ENCODE data around the gene IL1R2. TPM values are rescaled to one million over a fixed set of nuclear protein-coding genes. Genes with fewer than 3 reads are reported as not detected.
A peak's percentile ranks its signal among the peaks of the same experiment; 100 is the strongest.

IL1R2 gene
- total and polyA plus RNA-seq, 7 experiments from 2014 or later = 0.40 to 2.7 (median 1.3) TPM; not detected in 4

- ChIA-PET CTCF (no interaction called here), POLR2A (no interaction called here)
- ATAC-seq = peak; percentile 40
- H3K4me1 Mint-ChIP-seq = peaks cover 3 to 13% (median 8%) of the 10 kb centered on the region in 7 donors
- H3K36me3 ChIP-seq (ENCODE audit: control insufficient read depth in 2 of 3, insufficient read depth in 3 of 3, low read length in 3 of 3) = no peaks in the 10 kb centered on the region
- no peak for DNase-seq
- no peaks in the 10 kb centered on the region for H3K9me3 Mint-ChIP-seq
- no peak overlapping the region for H3K27ac ChIP-seq (ENCODE audit: low read depth, low read length)
- H3K4me3 Mint-ChIP-seq = no peak overlapping the region
- H3K4me1 ChIP-seq (ENCODE audit: control insufficient read depth in 2 of 2, insufficient read depth in 2 of 2, low read length in 2 of 2) = no peaks in the 10 kb centered on the region
- no peaks in the 10 kb centered on the region for H3K9me3 ChIP-seq (ENCODE audit: control insufficient read depth in 2 of 3, low read length in 3 of 3)
- peaks cover 0 to 3% (median 0%) of the 10 kb centered on the region in 5 donors for H3K27me3 Mint-ChIP-seq
- H3K27me3 ChIP-seq (ENCODE audit: control insufficient read depth in 2 of 2, insufficient read depth in 2 of 2, low read length in 2 of 2) = no peaks in the 10 kb centered on the region
- intact Hi-C loops (cut with micrococcal nuclease) = no loop called here
- no peak overlapping the region for H3K4me3 ChIP-seq (ENCODE audit: low read length)
- no peak overlapping the region for H3K27ac Mint-ChIP-seq
- no peaks in the 10 kb centered on the region for H3K36me3 Mint-ChIP-seq
These were observed 61.3 kb downstream of the IL1R2 start for GRCh38 chr2:102053096-102053495.

GRCh38 chr2:102055346-102055990, 63.7 kb downstream of the IL1R2 start:
- Histone ChIP-seq H3K9me3 (ENCODE audit: control insufficient read depth in 2 of 3, low read length in 3 of 3) (no peaks in the 10 kb centered on the region), H3K36me3 (ENCODE audit: control insufficient read depth in 2 of 3, insufficient read depth in 3 of 3, low read length in 3 of 3) (no peaks in the 10 kb centered on the region), H3K27me3 (ENCODE audit: control insufficient read depth in 2 of 2, insufficient read depth in 2 of 2, low read length in 2 of 2) (no peaks in the 10 kb centered on the region), H3K4me3 (ENCODE audit: low read length) (no peak overlapping the region), H3K4me1 (ENCODE audit: control insufficient read depth in 2 of 2, insufficient read depth in 2 of 2, low read length in 2 of 2) (no peaks in the 10 kb centered on the region), H3K27ac (ENCODE audit: low read depth, low read length) (no peak overlapping the region)
- DNase-seq = no peak
- Mint-ChIP-seq H3K27ac (no peak overlapping the region), H3K4me1 (peaks cover 2 to 9% (median 3%) of the 10 kb centered on the region in 7 donors), H3K4me3 (no peak overlapping the region), H3K27me3 (peaks cover 0 to 3% (median 0%) of the 10 kb centered on the region in 5 donors), H3K9me3 (no peaks in the 10 kb centered on the region), H3K36me3 (no peaks in the 10 kb centered on the region)
- ChIA-PET POLR2A (no interaction called here), CTCF (interaction anchor here (0.6 to 0.7 kb wide), 2 partner anchors 9 to 64 kb away, joined by 3 read pairs; partner anchors contain the start of gene IL1R2)
- intact Hi-C loops (cut with micrococcal nuclease) = no loop called here
- ATAC-seq = no peak

DNA sequence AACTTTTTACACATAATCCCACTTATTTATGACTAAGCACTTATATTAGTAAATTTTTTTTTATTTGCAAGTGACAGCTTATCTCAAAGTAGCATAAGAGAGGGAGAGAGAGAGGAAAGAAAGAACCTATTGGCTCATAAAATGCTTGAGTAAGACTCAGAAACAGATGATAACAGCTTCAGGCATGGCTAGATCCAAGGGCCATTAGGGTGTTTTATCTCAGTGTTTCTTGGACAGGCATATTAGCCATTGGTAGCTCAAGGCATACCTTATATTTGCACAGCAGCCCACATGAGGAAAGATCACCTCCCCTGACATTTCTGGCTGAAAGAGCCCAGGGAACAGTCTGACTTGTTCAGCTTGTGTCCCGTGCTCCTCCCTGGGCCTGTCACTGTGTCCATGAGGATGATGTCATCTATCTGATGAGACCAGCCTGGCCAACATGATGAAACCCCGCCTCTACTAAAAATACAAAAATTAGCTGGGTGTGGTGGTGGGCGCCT, 64.4 kb downstream of the IL1R2 start:
- Histone ChIP-seq H3K36me3 (ENCODE audit: control insufficient read depth in 2 of 3, insufficient read depth in 3 of 3, low read length in 3 of 3) (no peaks in the 10 kb centered on the region), H3K4me1 (ENCODE audit: control insufficient read depth in 2 of 2, insufficient read depth in 2 of 2, low read length in 2 of 2) (no peaks in the 10 kb centered on the region), H3K27ac (ENCODE audit: low read depth, low read length) (no peak overlapping the region), H3K9me3 (ENCODE audit: control insufficient read depth in 2 of 3, low read length in 3 of 3) (no peaks in the 10 kb centered on the region), H3K4me3 (ENCODE audit: low read length) (no peak overlapping the region), H3K27me3 (ENCODE audit: control insufficient read depth in 2 of 2, insufficient read depth in 2 of 2, low read length in 2 of 2) (no peaks in the 10 kb centered on the region)
- Mint-ChIP-seq H3K4me1 (peaks cover 0 to 6% (median 0%) of the 10 kb centered on the region in 7 donors), H3K27ac (no peak overlapping the region), H3K4me3 (no peak overlapping the region), H3K27me3 (peaks cover 0 to 3% (median 0%) of the 10 kb centered on the region in 5 donors), H3K9me3 (no peaks in the 10 kb centered on the region), H3K36me3 (no peaks in the 10 kb centered on the region)
- ChIA-PET CTCF (interaction anchor here (0.5 to 0.7 kb wide), 2 partner anchors 9 to 183 kb away, joined by 3 read pairs; no protein-coding TSS in a partner anchor), POLR2A (no interaction called here)
- ATAC-seq (no peak), DNase-seq (no peak)
- intact Hi-C loops (cut with micrococcal nuclease) = no loop called here

- Histone ChIP-seq H3K27ac (ENCODE audit: low read depth, low read length) (no peak overlapping the region), H3K27me3 (ENCODE audit: control insufficient read depth in 2 of 2, insufficient read depth in 2 of 2, low read length in 2 of 2) (no peaks in the 10 kb centered on the region), H3K9me3 (ENCODE audit: control insufficient read depth in 2 of 3, low read length in 3 of 3) (no peaks in the 10 kb centered on the region), H3K36me3 (ENCODE audit: control insufficient read depth in 2 of 3, insufficient read depth in 3 of 3, low read length in 3 of 3) (no peaks in the 10 kb centered on the region), H3K4me1 (ENCODE audit: control insufficient read depth in 2 of 2, insufficient read depth in 2 of 2, low read length in 2 of 2) (no peaks in the 10 kb centered on the region), H3K4me3 (ENCODE audit: low read length) (no peak overlapping the region)
- intact Hi-C loops (cut with micrococcal nuclease) = no loop called here
- Mint-ChIP-seq H3K36me3 (no peaks in the 10 kb centered on the region), H3K4me1 (peaks cover 0 to 9% (median 6%) of the 10 kb centered on the region in 7 donors), H3K9me3 (no peaks in the 10 kb centered on the region), H3K4me3 (no peak overlapping the region), H3K27ac (peak overlapping the region in 1 of 9 donors; percentile 11), H3K27me3 (peaks cover 0 to 3% (median 0%) of the 10 kb centered on the region in 5 donors)
- no peak for DNase-seq
- ATAC-seq = no peak
- ChIA-PET CTCF (interaction anchor here (0.6 kb wide), 1 partner anchor 18 kb away, joined by 3 read pairs; no protein-coding TSS in a partner anchor), POLR2A (no interaction called here)
These were observed 65.9 kb downstream of the IL1R2 start for GRCh38 chr2:102057502-102058292.

DNA sequence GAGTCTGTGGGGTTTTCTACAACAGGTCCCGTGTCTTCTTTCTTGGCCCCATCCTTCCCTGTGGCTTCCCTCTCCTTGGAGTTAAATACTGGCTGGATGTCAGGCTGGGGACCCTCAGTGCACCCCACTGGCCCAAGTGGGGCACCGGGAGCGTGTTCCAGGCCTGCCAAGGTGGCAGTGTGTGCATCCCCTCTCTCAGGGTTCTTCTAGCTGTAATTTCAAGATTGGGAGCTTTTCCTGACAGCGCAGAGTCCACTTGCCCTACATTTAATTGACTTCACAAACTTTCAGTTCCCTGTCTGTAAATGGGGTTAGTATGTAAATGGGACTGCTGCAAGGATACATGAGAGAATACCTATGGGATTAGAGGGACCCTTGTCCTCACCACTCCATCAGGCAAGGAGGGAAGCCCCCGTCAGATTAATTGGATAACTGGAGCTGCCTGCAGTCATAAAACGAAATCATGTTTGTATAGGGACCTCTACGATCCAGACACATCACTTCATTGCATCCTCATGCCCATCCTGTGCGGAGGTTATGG, 66.6 kb downstream of the IL1R2 start:
- Mint-ChIP-seq H3K9me3 (no peaks in the 10 kb centered on the region), H3K4me3 (no peak overlapping the region), H3K4me1 (peaks cover 0 to 15% (median 6%) of the 10 kb centered on the region in 7 donors), H3K36me3 (no peaks in the 10 kb centered on the region), H3K27me3 (peaks cover 0 to 3% (median 0%) of the 10 kb centered on the region in 5 donors), H3K27ac (peak overlapping the region in 1 of 9 donors; percentile 11)
- ChIA-PET POLR2A (no interaction called here), CTCF (no interaction called here)
- no peak for DNase-seq
- Histone ChIP-seq H3K4me1 (ENCODE audit: control insufficient read depth in 2 of 2, insufficient read depth in 2 of 2, low read length in 2 of 2) (no peaks in the 10 kb centered on the region), H3K4me3 (ENCODE audit: low read length) (no peak overlapping the region), H3K36me3 (ENCODE audit: control insufficient read depth in 2 of 3, insufficient read depth in 3 of 3, low read length in 3 of 3) (no peaks in the 10 kb centered on the region), H3K27ac (ENCODE audit: low read depth, low read length) (no peak overlapping the region), H3K9me3 (ENCODE audit: control insufficient read depth in 2 of 3, low read length in 3 of 3) (no peaks in the 10 kb centered on the region), H3K27me3 (ENCODE audit: control insufficient read depth in 2 of 2, insufficient read depth in 2 of 2, low read length in 2 of 2) (no peaks in the 10 kb centered on the region)
- no peak for ATAC-seq
- intact Hi-C loops (cut with micrococcal nuclease) = no loop called here

- no peak overlapping the region for H3K4me3 Mint-ChIP-seq
- H3K27ac ChIP-seq (ENCODE audit: low read depth, low read length) = no peak overlapping the region
- intact Hi-C loops (cut with micrococcal nuclease) = no loop called here
- ChIA-PET CTCF (no interaction called here), POLR2A (no interaction called here)
- H3K4me1 ChIP-seq (ENCODE audit: control insufficient read depth in 2 of 2, insufficient read depth in 2 of 2, low read length in 2 of 2) = no peaks in the 10 kb centered on the region
- H3K4me1 Mint-ChIP-seq = peaks cover 0 to 21% (median 6%) of the 10 kb centered on the region in 7 donors
- H3K9me3 Mint-ChIP-seq = no peaks in the 10 kb centered on the region
- no peaks in the 10 kb centered on the region for H3K36me3 ChIP-seq (ENCODE audit: control insufficient read depth in 2 of 3, insufficient read depth in 3 of 3, low read length in 3 of 3)
- no peak overlapping the region for H3K27ac Mint-ChIP-seq
- no peak for DNase-seq
- no peak overlapping the region for H3K4me3 ChIP-seq (ENCODE audit: low read length)
- H3K36me3 Mint-ChIP-seq = no peaks in the 10 kb centered on the region
- no peak for ATAC-seq
- H3K9me3 ChIP-seq (ENCODE audit: control insufficient read depth in 2 of 3, low read length in 3 of 3) = no peaks in the 10 kb centered on the region
- H3K27me3 ChIP-seq (ENCODE audit: control insufficient read depth in 2 of 2, insufficient read depth in 2 of 2, low read length in 2 of 2) = no peaks in the 10 kb centered on the region
- H3K27me3 Mint-ChIP-seq = peaks cover 0 to 3% (median 0%) of the 10 kb centered on the region in 5 donors
These were observed 67.4 kb downstream of the IL1R2 start for GRCh38 chr2:102059151-102059550.
